ENCODE measurements around the gene MEIS3.
A peak's percentile ranks its signal among the peaks of the same experiment; 100 is the strongest.

Gene MEIS3

GRCh38 chr19:47435196-47435595, 15.9 kb upstream of the MEIS3 start:
- DNase-seq (ENCODE audit: low spot score), result no peak

GRCh38 chr19:47434088-47434487, 14.8 kb upstream of the MEIS3 start:
- no peak for DNase-seq (ENCODE audit: low spot score)

GRCh38 chr19:47433121-47433520, 13.8 kb upstream of the MEIS3 start:
- no peak for DNase-seq (ENCODE audit: low spot score)

- no peak for DNase-seq (ENCODE audit: low spot score)
Measured at GRCh38 chr19:47432499-47432898, 13.2 kb upstream of the MEIS3 start.

- DNase-seq (ENCODE audit: low spot score), result no peak
Measured at GRCh38 chr19:47432091-47432490, 12.8 kb upstream of the MEIS3 start.

- DNase-seq (ENCODE audit: low spot score), result no peak
Measured at GRCh38 chr19:47430041-47430802, 10.9 kb upstream of the MEIS3 start.

GRCh38 chr19:47429140-47429793, 9.9 kb upstream of the MEIS3 start:
- no peak for DNase-seq (ENCODE audit: low spot score)

- DNase-seq (ENCODE audit: low spot score), result peak; percentile 67
Measured at GRCh38 chr19:47428177-47428894, 9.0 kb upstream of the MEIS3 start.

- DNase-seq (ENCODE audit: low spot score), result peak; percentile 96
Measured at GRCh38 chr19:47427241-47428176, 8.2 kb upstream of the MEIS3 start.

- DNase-seq (ENCODE audit: low spot score), result no peak
Measured at GRCh38 chr19:47423203-47423882, 4.0 kb upstream of the MEIS3 start.

GRCh38 chr19:47422417-47423163, 3.3 kb upstream of the MEIS3 start:
- DNase-seq (ENCODE audit: low spot score), result no peak

GRCh38 chr19:47421844-47422395, 2.6 kb upstream of the MEIS3 start:
- DNase-seq (ENCODE audit: low spot score), result no peak

GRCh38 chr19:47421244-47421786, 2.0 kb upstream of the MEIS3 start:
- no peak for DNase-seq (ENCODE audit: low spot score)

- DNase-seq (ENCODE audit: low spot score), result no peak
Measured at GRCh38 chr19:47419789-47420188, 462 bp upstream of the MEIS3 start.

GRCh38 chr19:47418692-47419029, 666 bp downstream of the MEIS3 start:
- no peak for DNase-seq (ENCODE audit: low spot score)

GRCh38 chr19:47417746-47418691, 1.3 kb downstream of the MEIS3 start:
- DNase-seq (ENCODE audit: low spot score), result no peak

- no peak for DNase-seq (ENCODE audit: low spot score)
Measured at GRCh38 chr19:47417107-47417745, 2.1 kb downstream of the MEIS3 start.

- DNase-seq (ENCODE audit: low spot score), result no peak
Measured at GRCh38 chr19:47416643-47416985, 2.7 kb downstream of the MEIS3 start.

Data from HuH-7.5 (cell line).